Measurements from ENCODE around the gene CELF1.

The CELF1 gene

GRCh38 chr11:47592251-47592650 lies 39.3 kb upstream of the CELF1 start:
- Histone ChIP-seq H3K9ac (peak overlapping the region in 2 of 11 experiments; percentile 22 to 52; a peak in 1 of 22 replicates), H3K9me3 (replicated peaks in 1 of 11) (peaks cover 0 to 7% (median 0%) of the 10 kb centered on the region in 11 experiments; a peak in 2 of 22 replicates), H3K4me1 (peaks cover 37 to 54% (median 49%) of the 10 kb centered on the region in 10 experiments), H3K4me3 (peak overlapping the region in 2 of 10 experiments; percentile 6 to 21; a peak in 1 of 20 replicates), H3K27me3 (peaks cover 43 to 51% (median 48%) of the 10 kb centered on the region in 11 experiments), H3K27ac (no peak overlapping the region), H3K4me2 (peak overlapping the region; percentile 36 to 89 (median 78)), H3K36me3 (peaks cover 0 to 10% (median 0%) of the 10 kb centered on the region in 11 experiments; a peak in 3 of 22 replicates), H4K20me1 (peaks cover 0 to 22% (median 0%) of the 10 kb centered on the region in 11 experiments; a peak in 7 of 22 replicates)
- TF ChIP-seq Cebpa-rat (IDR thresholded peaks at IDR 0.05), result no peak

GRCh38 chr11:47591764-47592163 lies 38.8 kb upstream of the CELF1 start:
- peak overlapping the region; percentile 36 to 89 (median 78) for H3K4me2 ChIP-seq
- H3K4me1 ChIP-seq, result peaks cover 41 to 54% (median 51%) of the 10 kb centered on the region in 10 experiments
- H3K36me3 ChIP-seq, result peaks cover 0 to 12% (median 0%) of the 10 kb centered on the region in 11 experiments; a peak in 4 of 22 replicates
- H3K9ac ChIP-seq, result peak overlapping the region in 9 of 11 experiments; percentile 0 to 52 (median 27); a peak in 10 of 22 replicates
- H3K9me3 ChIP-seq (replicated peaks in 1 of 11), result peaks cover 0 to 7% (median 0%) of the 10 kb centered on the region in 11 experiments; a peak in 2 of 22 replicates
- peak overlapping the region in 2 of 10 experiments; percentile 6 to 21; a peak in 2 of 20 replicates for H3K4me3 ChIP-seq
- H4K20me1 ChIP-seq, result peaks cover 0 to 24% (median 0%) of the 10 kb centered on the region in 11 experiments; a peak in 7 of 22 replicates
- H3K27me3 ChIP-seq, result peaks cover 43 to 51% (median 48%) of the 10 kb centered on the region in 11 experiments
- no peak for TF ChIP-seq Cebpa-rat (IDR thresholded peaks at IDR 0.05)
- peak overlapping the region in 1 of 11 experiments; percentile 13; a peak in 1 of 22 replicates for H3K27ac ChIP-seq

GRCh38 chr11:47589977-47590861 lies 37.3 kb upstream of the CELF1 start:
- peaks cover 0 to 7% (median 0%) of the 10 kb centered on the region in 11 experiments; a peak in 2 of 22 replicates for H3K9me3 ChIP-seq (replicated peaks in 1 of 11)
- H3K27me3 ChIP-seq, result peaks cover 34 to 41% (median 38%) of the 10 kb centered on the region in 11 experiments

GRCh38 chr11:47589584-47589976 lies 36.6 kb upstream of the CELF1 start:
- Histone ChIP-seq H3K4me2 (no peak overlapping the region), H3K9me3 (replicated peaks in 1 of 11) (peaks cover 0 to 7% (median 0%) of the 10 kb centered on the region in 11 experiments; a peak in 2 of 22 replicates)

More at GRCh38 chr11:47589977-47590861, 37.3 kb upstream of the CELF1 start:
- no peak for TF ChIP-seq Cebpa-rat (IDR thresholded peaks at IDR 0.05)
- H3K4me3 ChIP-seq, result no peak overlapping the region
- H3K4me2 ChIP-seq, result peak overlapping the region in 8 of 11 experiments; percentile 9 to 89 (median 86); a peak in 12 of 22 replicates
- peaks cover 1 to 27% (median 13%) of the 10 kb centered on the region in 11 experiments; a peak in 20 of 22 replicates for H3K36me3 ChIP-seq
- no peak overlapping the region for H3K9ac ChIP-seq
- peaks cover 0 to 27% (median 0%) of the 10 kb centered on the region in 11 experiments; a peak in 8 of 22 replicates for H4K20me1 ChIP-seq
- H3K4me1 ChIP-seq, result peaks cover 41 to 54% (median 52%) of the 10 kb centered on the region in 10 experiments
- H3K27ac ChIP-seq, result no peak overlapping the region

GRCh38 chr11:47589118-47589517 lies 36.2 kb upstream of the CELF1 start:
- no peak overlapping the region for H3K4me2 ChIP-seq
- H3K4me3 ChIP-seq, result no peak overlapping the region
- peaks cover 41 to 54% (median 51%) of the 10 kb centered on the region in 10 experiments for H3K4me1 ChIP-seq

More at GRCh38 chr11:47589584-47589976, 36.6 kb upstream of the CELF1 start:
- peaks cover 8 to 33% (median 19%) of the 10 kb centered on the region in 11 experiments for H3K36me3 ChIP-seq
- no peak for TF ChIP-seq Cebpa-rat (IDR thresholded peaks at IDR 0.05)
- peaks cover 0 to 21% (median 5%) of the 10 kb centered on the region in 11 experiments; a peak in 9 of 22 replicates for H4K20me1 ChIP-seq
- H3K27me3 ChIP-seq, result peaks cover 28 to 35% (median 31%) of the 10 kb centered on the region in 11 experiments
- peaks cover 41 to 54% (median 52%) of the 10 kb centered on the region in 10 experiments for H3K4me1 ChIP-seq
- no peak overlapping the region for H3K27ac ChIP-seq
- no peak overlapping the region for H3K9ac ChIP-seq
- H3K4me3 ChIP-seq, result no peak overlapping the region

GRCh38 chr11:47587723-47588326 lies 34.9 kb upstream of the CELF1 start:
- peak overlapping the region in 8 of 11 experiments; percentile 13 to 49 (median 30); a peak in 7 of 22 replicates for H3K27ac ChIP-seq
- no peak overlapping the region for H3K4me3 ChIP-seq
- H3K9me3 ChIP-seq (replicated peaks in 1 of 11), result peaks cover 0 to 7% (median 0%) of the 10 kb centered on the region in 11 experiments; a peak in 2 of 22 replicates
- peaks cover 25 to 51% (median 37%) of the 10 kb centered on the region in 11 experiments for H3K36me3 ChIP-seq
- peak overlapping the region; percentile 4 to 83 (median 41); a peak in 18 of 22 replicates for H3K4me2 ChIP-seq
- peak overlapping the region in 2 of 11 experiments; percentile 15 to 33; a peak in 1 of 22 replicates for H3K9ac ChIP-seq
- TF ChIP-seq Cebpa-rat (IDR thresholded peaks at IDR 0.05), result no peak
- peaks cover 0 to 22% (median 12%) of the 10 kb centered on the region in 11 experiments; a peak in 11 of 22 replicates for H4K20me1 ChIP-seq
- H3K27me3 ChIP-seq, result peaks cover 10 to 17% (median 14%) of the 10 kb centered on the region in 11 experiments
- peaks cover 32 to 41% (median 38%) of the 10 kb centered on the region in 10 experiments for H3K4me1 ChIP-seq

More at GRCh38 chr11:47589118-47589517, 36.2 kb upstream of the CELF1 start:
- peaks cover 0 to 7% (median 0%) of the 10 kb centered on the region in 11 experiments; a peak in 2 of 22 replicates for H3K9me3 ChIP-seq (replicated peaks in 1 of 11)
- H4K20me1 ChIP-seq, result peaks cover 0 to 18% (median 7%) of the 10 kb centered on the region in 11 experiments; a peak in 9 of 22 replicates
- no peak overlapping the region for H3K27ac ChIP-seq
- no peak overlapping the region for H3K9ac ChIP-seq
- no peak for TF ChIP-seq Cebpa-rat (IDR thresholded peaks at IDR 0.05)
- peaks cover 23 to 30% (median 27%) of the 10 kb centered on the region in 11 experiments for H3K27me3 ChIP-seq
- peaks cover 12 to 38% (median 24%) of the 10 kb centered on the region in 11 experiments for H3K36me3 ChIP-seq

GRCh38 chr11:47587039-47587716 lies 34.2 kb upstream of the CELF1 start:
- H4K20me1 ChIP-seq, result peaks cover 0 to 28% (median 13%) of the 10 kb centered on the region in 11 experiments; a peak in 11 of 22 replicates
- H3K4me2 ChIP-seq, result peak overlapping the region; percentile 4 to 83 (median 41); a peak in 17 of 22 replicates
- peaks cover 32 to 57% (median 43%) of the 10 kb centered on the region in 11 experiments for H3K36me3 ChIP-seq
- TF ChIP-seq Cebpa-rat (IDR thresholded peaks at IDR 0.05), result no peak
- peaks cover 4 to 11% (median 7%) of the 10 kb centered on the region in 11 experiments for H3K27me3 ChIP-seq
- peak overlapping the region in 8 of 11 experiments; percentile 13 to 49 (median 30); a peak in 6 of 22 replicates for H3K27ac ChIP-seq
- H3K9me3 ChIP-seq (replicated peaks in 1 of 11), result peaks cover 0 to 7% (median 0%) of the 10 kb centered on the region in 11 experiments; a peak in 2 of 22 replicates
- H3K4me3 ChIP-seq, result no peak overlapping the region
- H3K9ac ChIP-seq, result no peak overlapping the region
- H3K4me1 ChIP-seq, result peaks cover 26 to 35% (median 32%) of the 10 kb centered on the region in 10 experiments

All from BLaER1 treated with 17β-estradiol and CSF1 and Interleukin-3, amounts not matched to agents 10 nM and 100 nM (cell line).